ENCODE measurements around the gene RAMAC.
"Not testable (repeated sequence)": the region's sequence is repeated elsewhere in the genome, so short reads cannot be mapped to it uniquely, and the experiment has no call there.

RAMAC gene

DNA sequence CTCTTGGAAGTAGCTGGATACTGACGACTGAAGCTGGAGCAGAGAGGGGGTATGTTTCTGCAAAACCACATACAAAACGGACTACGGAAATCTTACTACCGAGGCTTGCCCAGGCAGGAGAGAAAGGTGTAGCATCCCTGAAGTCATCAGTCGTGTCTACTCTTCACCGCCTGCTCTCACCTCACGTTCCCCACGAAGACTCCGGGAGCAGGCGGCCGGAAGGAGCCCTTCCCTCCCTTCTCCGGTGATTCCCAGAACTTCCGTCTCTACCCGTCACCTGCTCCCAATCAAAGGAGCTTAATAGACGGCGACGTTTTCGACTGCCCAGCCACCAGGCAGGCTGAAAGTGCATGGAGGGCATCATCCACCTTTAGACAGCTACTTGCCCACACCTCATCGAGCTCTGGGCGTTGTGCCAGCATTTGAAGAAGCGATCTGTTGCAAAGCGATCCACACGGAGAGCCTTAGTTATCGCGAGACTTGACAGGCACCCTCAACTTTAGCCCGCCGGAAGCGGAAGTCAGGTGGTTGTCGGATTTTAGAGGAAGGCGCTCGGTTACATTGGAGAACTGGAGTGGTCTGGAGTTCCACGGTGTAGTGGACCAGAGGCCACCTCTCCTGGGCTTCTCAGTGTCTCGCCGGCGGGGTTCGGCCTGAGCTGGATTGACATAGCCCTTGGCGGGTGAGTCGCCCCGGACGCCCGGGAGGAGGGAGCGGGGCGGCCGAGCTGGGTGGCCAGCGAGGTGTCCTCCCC is at the start of gene RAMAC:
RAMAC (plus strand) TSS at position 523 of the 754 bp plus-strand sequence. CDS start 2,809 bp downstream, outside the sequence.
- in situ Hi-C loops (cut with MboI; ENCODE audit: low sequenced_read_pairs), result no loop called here

DNA sequence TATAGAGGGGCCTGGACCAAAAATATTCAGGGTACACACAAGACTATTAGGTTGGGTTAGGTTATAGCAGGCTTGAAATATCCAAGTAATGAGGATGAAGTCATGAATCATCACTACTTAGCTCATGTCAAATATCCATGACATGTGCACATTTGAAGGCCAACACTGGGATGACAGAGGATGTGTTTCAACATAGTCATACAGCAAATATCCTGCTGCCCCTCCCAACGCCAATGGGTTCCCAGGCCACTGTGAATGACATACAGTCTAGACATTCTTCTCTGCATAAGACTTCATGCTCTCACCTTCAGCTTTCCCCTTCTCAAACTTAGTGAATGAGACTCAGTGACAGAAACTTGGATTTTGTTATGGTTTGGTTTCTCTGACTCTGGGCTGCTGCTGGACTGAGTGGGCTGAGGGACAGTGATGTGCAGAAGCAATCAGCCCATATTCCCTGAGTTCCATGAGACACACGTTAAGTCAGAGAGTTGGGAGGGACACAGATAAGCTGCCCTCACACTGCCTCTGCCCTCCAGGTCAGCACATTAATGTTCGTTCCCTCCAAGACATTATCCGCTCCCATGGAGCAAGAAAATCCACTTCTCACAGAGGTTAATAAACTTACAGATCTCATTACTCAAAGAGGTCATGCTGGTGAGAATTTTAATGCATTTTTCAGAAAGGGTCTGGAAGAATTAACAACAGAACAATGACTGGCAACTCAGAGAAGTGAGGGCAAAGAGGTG is 48.9 kb upstream of the RAMAC start:
- in situ Hi-C loops (cut with MboI; ENCODE audit: low sequenced_read_pairs), result no loop called here

DNA sequence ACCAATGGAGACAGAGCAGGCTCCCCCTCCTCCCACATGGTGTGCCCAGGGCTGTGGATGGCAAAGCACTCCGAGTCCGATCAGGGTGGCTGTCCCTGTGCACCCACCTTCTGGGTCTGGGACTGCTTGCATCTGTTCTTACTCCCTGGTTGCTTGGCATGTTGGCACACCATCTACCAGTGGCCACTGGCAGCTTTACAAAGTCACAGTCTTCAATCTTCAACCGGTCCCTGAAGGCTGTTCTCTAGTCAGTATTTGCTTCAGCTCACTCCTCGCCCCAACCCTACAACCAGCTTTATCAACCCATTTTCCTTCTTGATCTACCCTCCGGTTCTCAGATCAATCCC is 48.3 kb upstream of the RAMAC start:
- in situ Hi-C loops (cut with MboI; ENCODE audit: low sequenced_read_pairs), result no loop called here

DNA sequence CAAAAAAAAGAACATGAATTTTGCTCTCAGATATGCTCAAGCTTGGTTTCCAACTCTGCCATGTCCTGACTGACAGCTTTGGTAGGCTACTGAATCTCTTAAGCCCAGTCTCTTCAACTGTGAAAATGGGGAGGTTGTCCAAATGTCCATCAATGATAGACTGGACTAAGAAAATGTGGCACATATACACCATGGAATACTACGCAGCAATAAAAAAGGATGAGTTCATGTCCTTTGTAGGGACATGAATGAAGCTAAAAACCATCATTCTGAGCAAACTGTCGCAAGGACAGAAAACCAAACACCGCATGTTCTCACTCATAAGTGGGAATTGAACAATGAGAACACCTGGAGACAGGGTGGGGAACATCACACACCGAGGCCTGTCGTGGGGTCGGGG is 46.3 kb upstream of the RAMAC start:
- in situ Hi-C loops (cut with MboI; ENCODE audit: low sequenced_read_pairs), result not testable (repeated sequence)

DNA sequence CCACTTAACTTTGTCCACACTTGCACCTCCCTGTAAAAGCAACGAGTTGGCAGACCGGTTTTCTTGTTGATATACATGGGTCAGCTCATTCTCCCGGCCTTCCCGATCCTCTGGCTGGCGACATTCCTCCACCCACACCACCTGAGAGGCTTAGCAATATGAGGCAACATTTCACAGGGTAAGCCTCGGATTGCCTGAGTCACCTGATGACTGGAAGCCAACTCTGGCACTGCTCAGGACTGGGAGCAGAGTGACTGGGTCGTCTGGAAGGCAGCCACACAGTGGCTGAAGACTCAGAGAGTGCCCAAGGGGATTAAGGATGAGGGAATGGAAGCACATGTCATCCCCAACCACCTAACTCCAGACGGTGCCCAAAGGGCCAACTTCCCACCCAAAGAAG is 43.3 kb upstream of the RAMAC start:
- in situ Hi-C loops (cut with MboI; ENCODE audit: low sequenced_read_pairs), result no loop called here

DNA sequence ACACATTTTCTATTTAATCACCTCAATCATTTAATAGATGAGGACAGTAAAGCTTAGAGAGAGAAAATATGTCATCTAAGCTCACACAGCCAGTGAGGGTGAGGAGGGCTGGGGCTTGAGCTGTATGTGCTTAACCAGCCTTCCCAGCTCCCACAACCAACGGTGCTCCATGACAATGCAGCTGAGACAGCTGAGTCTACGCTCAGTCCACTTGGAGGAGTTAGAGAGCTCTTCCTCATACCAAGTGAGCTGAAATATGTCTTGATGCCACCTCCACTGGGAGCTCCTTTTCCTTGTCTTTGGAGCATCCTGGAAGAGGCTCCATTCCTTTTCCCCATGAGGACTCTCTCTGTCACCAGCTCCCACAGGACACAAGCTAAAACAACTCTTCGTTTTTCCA is 42.8 kb upstream of the RAMAC start:
- in situ Hi-C loops (cut with MboI; ENCODE audit: low sequenced_read_pairs), result no loop called here

DNA sequence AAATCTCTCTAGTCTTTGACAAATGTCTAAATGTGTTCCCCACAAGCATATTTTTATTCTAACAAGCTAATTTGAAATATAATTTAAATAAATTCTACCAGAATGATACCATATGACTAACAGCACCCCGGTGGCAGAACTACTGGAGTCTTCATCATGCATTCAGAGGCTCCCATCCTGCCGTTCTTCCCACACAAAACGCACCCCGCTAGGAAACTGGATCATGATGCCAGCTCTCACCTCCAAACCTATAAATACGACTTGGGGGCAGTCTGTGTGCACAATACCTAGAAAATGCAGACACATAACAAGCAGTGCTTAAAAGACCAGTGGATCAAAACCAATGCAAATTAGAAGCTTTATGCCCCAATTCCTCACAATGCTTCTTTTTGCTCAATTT is 42.0 kb upstream of the RAMAC start:
- in situ Hi-C loops (cut with MboI; ENCODE audit: low sequenced_read_pairs), result no loop called here

DNA sequence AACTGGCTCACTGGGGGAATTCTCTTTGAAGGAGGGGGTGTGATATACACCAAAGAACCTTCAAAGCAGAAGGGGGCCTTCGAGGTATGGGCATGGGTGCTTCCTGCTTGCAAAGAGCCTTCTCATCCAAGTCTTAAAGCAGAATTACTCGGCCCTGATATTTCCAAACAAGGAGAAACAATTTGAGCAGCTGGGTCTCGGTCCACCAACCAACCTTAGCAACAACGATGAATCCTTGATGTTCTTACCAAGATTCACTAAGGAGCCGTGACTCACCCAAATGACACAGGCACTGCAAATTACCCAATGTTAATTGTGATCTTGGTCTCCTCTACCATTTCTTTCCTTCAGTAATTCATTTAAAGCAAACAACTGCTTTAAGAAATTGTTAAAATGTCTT is 41.2 kb upstream of the RAMAC start:
- in situ Hi-C loops (cut with MboI; ENCODE audit: low sequenced_read_pairs), result no loop called here

DNA sequence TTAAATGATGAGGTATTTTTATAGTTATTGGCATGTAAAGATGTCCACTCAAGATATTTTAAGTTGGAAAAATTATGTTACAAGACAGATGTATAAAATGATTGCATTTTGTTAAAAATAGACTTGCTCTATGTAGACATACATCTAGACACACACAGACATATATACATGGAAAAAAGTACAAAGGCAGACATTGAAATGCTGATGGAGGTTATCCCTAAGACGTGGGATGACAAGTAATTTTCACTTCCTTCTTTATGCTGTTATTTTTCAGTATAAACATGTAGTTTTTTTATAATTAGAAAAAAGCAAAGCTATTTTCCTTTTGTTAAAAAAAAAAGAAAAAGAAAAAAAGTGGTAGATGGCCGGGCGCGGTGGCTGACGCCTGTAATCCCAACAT is 40.7 kb upstream of the RAMAC start:
- in situ Hi-C loops (cut with MboI; ENCODE audit: low sequenced_read_pairs), result no loop called here

DNA sequence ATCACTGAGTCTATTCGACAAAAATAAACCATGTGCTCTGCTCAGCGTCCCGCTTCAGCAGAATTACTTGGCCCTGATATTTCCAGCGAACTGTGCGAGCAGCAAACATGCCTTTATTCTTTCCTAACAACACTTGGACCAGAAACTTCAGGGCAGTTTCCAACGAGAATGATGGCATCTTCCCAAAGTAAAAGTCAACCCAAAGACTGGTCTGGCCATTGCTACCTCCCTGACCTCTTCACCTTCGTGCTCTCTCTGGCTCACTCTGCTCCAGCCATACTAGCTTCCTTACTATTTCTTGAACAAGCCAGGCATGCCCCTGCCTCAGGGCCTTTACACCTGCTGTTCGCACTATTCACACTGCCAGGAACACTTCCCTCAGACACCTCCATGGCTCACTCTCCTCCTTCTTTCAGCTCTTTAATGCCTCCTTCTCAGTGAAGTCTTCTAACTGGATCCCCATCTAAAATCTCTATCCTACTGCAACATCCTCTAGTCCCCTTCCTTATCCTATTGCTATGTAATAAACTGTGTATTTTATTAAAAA is 39.8 kb upstream of the RAMAC start:
- in situ Hi-C loops (cut with MboI; ENCODE audit: low sequenced_read_pairs), result no loop called here

DNA sequence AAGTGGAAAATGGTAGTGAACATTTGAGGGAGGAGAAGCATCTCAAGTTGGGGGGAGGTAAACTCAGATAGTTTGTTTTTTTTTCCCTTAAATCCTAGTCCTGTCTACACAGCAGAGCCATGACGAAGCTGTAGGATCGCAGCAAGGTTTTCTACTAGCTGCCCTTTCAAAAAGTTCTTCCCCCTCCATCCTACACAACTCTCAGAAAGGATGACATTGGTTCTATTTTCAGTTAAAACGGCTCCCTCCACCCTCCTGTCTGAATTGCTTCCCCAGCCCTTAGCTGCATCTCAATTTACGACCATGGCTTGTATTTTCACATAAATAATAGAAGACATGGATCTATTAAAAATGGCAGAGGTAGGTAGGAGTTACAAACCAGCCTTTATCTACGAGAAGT is 35.7 kb upstream of the RAMAC start:
- in situ Hi-C loops (cut with MboI; ENCODE audit: low sequenced_read_pairs), result no loop called here

DNA sequence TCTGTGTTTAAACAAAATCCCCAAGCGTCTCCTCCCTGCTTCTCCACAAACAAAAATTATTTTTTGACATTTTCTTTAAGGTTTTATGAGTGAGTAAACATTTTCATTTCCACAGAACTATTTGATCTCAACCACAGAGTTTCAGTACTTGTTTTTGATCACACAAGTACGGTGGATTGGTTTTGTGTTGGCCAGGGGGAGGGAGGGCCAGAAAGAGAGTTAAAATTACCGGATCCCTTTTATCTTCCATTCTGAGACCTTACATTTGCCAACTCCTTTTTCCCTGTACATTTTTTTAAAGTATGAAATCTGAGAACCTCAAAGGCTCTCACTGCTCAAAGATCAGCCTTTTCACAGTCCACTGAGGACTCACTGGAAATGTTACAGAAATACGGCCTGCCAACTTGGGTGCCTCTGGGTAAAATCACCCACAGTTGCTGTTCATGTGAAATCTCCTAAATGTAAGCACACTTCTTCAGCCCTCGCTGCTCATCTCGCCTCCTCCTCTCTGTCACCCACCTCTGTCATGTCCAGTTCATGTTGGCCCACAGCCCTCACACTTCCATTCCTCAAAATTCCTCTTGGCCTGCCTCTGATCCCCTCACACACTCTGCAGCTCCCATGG is 35.2 kb upstream of the RAMAC start:
- in situ Hi-C loops (cut with MboI; ENCODE audit: low sequenced_read_pairs), result no loop called here

DNA sequence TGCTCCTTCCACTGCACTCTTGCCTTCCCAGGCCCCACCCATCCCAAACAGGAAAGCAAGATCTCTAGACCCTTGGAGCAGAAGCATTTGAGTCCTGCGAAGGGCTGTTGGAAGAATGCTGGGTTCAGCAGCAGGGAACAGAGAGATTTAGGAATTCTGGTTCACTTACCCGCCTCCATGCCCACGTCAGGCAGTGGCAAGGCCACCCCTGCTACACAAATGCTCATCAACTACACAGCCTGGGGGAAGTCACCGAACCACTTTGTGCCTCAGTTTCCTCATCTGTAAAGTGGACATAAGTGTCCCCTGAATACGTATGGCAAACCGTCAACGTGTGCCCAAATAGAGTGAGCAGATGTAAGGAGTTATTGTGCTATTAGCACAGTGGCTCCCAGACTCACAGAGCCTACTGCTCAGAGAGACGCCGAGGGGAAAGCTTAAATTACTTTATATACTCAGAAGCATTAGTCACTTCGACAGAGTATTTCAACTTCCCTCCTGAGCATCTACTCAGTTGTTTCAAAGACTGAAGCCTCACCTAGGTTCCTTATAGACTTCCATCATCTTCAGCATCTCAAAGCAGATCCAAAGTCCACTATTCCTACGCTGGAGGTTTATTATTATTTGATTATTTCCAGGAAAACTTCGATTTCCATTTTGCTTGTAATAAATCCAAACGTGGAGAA is 34.4 kb upstream of the RAMAC start:
- in situ Hi-C loops (cut with MboI; ENCODE audit: low sequenced_read_pairs), result no loop called here

DNA sequence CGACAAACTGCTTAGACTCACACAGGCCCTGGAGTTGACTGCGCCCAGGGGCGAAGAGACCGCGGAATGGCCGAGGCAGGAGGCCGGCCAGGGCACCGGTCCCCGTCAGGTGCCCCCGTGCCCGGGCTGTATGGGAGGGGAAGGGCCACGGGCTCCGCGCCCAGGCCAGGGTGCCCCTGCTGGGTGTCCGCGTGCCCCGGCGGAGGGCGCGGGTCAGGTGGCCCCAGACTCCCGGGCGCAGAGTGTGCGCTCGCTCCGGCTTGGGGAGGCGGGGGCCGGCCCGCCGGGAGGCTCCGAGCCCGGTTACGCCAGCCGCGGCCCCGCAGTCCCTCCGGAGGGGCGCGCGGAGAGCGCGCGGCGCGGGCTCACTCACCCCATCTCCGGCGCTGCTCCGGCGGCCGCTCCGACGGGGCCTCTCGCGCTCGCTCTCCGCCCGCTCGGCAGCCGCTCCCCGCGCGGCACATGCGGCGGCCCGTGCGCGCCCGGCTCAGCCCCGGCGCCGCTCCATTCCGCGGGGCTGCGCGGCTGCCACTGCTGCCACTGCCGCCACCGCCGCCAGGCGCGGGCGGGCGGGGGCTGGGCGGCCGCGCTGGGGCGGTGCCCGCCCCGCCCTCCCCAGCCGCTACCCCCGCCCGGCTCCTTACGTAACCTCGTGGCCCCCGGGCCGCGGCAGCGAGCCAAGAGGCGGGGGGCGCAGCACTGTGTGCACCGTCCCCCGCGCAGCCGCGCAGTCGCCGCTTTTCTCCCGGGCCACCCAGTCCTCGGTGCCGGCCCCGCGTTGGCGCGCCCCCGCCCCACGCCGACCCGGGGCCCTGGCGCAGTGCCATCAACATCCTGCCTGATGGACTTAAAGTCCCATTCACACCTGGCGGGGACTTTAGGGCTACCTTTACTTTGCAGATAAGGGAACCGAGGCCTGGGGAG is 33.6 kb upstream of the RAMAC start, which contains the start of gene HOMER2:
HOMER2 (minus strand) TSS at position 563 of the 924 bp plus-strand sequence; CDS start at position 378, 185 bp downstream.
- in situ Hi-C loops (cut with MboI; ENCODE audit: low sequenced_read_pairs), result no loop called here

DNA sequence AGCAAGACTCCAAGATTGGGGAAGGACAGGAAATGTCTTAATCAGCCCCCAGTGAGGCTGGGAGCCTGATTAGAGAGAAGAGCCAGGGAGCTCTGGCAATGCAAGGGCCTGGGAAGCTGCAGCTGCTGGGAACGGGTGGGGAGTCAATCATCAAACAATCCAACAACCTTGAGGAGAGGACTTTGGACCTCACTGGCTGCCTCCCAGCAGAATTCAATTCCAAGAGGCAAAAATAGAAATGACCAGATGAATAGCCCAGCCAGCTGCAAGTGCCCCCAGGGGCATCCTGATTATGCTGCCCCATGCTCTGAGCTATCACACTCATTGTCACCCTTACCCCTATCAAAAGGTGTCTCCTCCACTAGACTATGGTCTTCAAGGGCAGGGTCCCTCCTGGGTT is 27.4 kb upstream of the RAMAC start:
- in situ Hi-C loops (cut with MboI; ENCODE audit: low sequenced_read_pairs), result no loop called here

DNA sequence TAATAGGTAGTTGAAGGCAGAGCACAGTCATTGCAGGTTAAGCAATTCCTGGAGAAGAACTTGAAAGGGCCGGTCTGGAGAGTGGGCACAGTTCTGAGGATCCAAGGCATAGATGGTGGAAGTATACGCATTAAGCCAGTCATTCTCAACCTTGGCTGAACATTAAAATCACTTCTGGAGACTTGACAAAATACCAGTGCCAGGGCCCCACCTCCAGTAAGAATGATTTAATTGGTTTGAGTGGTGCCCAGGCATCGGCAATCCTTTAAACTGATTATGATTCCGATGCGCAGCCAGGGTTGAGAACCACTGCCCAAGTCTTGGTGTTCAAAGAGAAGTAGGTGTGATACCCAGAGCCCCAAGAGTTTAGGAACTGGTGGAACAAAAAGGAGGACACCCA is 26.6 kb upstream of the RAMAC start:
- in situ Hi-C loops (cut with MboI; ENCODE audit: low sequenced_read_pairs), result no loop called here

DNA sequence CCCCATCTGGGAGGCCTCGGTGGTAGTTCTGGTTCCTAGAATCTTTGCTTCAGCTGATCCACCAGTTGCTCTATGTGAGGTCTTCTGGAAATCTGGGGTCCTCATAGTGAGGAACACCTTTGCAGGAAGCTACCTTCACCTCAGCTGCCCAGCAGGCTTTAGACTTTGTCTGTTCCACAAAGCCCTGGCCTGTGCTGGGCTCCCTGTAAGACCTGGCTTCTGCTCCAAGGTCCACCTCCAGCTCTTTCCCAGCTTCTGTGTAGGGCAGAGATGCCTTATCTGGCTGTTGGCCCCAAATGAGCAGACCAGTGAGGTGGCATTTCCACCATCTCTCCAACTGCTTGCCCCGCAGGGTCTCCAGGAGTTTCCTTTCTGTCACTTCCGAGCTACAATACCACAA is 25.2 kb upstream of the RAMAC start:
- in situ Hi-C loops (cut with MboI; ENCODE audit: low sequenced_read_pairs), result no loop called here

DNA sequence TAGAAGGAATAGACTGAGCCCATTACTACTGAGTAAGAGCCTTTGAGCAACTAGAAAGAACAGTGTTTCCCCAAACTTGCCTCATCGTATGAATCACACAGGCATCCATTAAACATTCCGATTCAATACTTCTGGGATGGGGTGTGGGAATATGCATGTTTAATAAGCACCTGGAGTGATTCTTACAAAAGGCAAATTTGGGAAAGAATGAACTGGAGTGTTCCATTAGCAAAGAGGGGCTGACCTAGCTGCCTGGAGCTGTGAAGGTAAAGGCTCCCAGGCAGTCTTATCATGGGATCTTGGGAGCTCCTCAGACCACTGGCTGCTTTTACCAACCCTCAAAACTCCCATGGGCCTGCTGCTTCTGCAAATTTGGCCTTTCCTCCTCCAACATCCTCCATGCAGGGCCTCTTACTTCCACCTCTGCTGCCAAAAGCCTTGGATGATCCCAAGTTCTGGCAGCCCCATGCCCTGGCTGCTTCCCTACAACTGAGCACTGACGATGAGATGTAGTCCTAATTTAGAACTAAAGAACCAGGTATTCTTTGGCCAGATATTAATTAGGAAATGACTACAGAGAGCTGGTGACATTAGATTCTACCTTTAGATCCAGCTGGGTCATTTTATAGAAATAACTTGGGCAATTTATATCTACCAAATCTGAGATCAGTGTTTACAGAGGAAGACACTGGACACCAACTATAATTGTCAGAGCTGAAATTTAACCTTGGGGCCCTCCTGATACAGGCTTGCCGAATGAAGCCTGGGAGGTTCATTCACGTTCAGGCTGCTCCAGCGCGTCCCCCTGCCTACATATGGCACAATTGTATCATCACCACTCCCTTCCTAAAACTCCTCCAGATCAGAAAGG is 22.3 kb upstream of the RAMAC start:
- in situ Hi-C loops (cut with MboI; ENCODE audit: low sequenced_read_pairs), result no loop called here

DNA sequence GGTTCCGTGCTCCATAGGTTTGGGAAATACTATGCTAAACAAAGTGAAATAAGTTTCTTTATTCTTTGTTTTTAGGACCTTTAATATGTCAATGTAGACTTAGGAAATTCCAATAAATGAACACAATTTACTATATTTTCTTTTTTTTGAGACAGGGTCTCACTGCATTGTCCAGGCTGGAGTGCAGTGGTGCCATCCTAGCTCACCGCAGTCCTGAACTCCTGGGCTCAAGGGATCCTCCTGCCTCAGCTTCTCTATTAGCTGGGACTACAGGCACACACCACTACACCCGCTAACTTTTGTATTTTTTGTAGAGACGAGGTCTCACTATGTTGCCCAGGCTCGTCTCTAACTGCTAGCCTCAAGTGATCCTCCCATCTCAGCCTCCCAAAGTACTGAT is 21.1 kb upstream of the RAMAC start:
- in situ Hi-C loops (cut with MboI; ENCODE audit: low sequenced_read_pairs), result no loop called here

Data from hTERT RPE-1 (cell line).